ENCODE measurements around the gene SOX5. TPM values are rescaled to one million over a fixed set of nuclear protein-coding genes. Genes with fewer than 3 reads are reported as not detected.

The SOX5 gene
- total and polyA plus RNA-seq, 7 donors = 0.23 to 16.3 (median 9.4) TPM

- intact Hi-C loops (cut with DNase I) = no loop called here
- Histone ChIP-seq H3K4me3 (no peak overlapping the region), H3K27me3 (no peaks in the 10 kb centered on the region), H3K9me3 (peaks cover 0 to 8% (median 0%) of the 10 kb centered on the region in 4 donors), H3K36me3 (no peaks in the 10 kb centered on the region), H3K27ac (no peak overlapping the region), H3K4me1 (peaks cover 0 to 10% (median 0%) of the 10 kb centered on the region in 4 donors)
- no peak for DNase-seq
- TF ChIP-seq POLR2A (IDR thresholded peaks at IDR 0.05) (no peak), CTCF (IDR thresholded peaks at IDR 0.05) (no peak), EP300 (IDR thresholded peaks at IDR 0.05) (no peak), POLR2AphosphoS5 (IDR thresholded peaks at IDR 0.05) (no peak)
These were observed 92.3 kb downstream of the SOX5 start for GRCh38 chr12:23857178-23857577.

- DNase-seq = no peak
- Histone ChIP-seq H3K27ac (no peak overlapping the region), H3K9me3 (peaks cover 0 to 8% (median 0%) of the 10 kb centered on the region in 4 donors), H3K27me3 (no peaks in the 10 kb centered on the region), H3K4me1 (peaks cover 0 to 10% (median 0%) of the 10 kb centered on the region in 4 donors), H3K36me3 (no peaks in the 10 kb centered on the region), H3K4me3 (no peak overlapping the region)
- TF ChIP-seq CTCF (IDR thresholded peaks at IDR 0.05) (no peak), POLR2A (IDR thresholded peaks at IDR 0.05) (no peak), EP300 (IDR thresholded peaks at IDR 0.05) (no peak), POLR2AphosphoS5 (IDR thresholded peaks at IDR 0.05) (no peak)
- intact Hi-C loops (cut with DNase I) = no loop called here
- 67 to 71% methylated on average over 4 of the region's 4 CpGs for WGBS, 2 donors
These were observed 93.7 kb downstream of the SOX5 start for GRCh38 chr12:23855813-23856212.

- no peak for DNase-seq
These were observed 94.9 kb downstream of the SOX5 start for GRCh38 chr12:23854598-23854997.

GRCh38 chr12:23853640-23854039 is 95.8 kb downstream of the SOX5 start:
- Histone ChIP-seq H3K36me3 (no peaks in the 10 kb centered on the region), H3K27ac (no peak overlapping the region), H3K9me3 (no peaks in the 10 kb centered on the region), H3K4me3 (no peak overlapping the region), H3K27me3 (no peaks in the 10 kb centered on the region), H3K4me1 (peaks cover 0 to 10% (median 0%) of the 10 kb centered on the region in 4 donors)
- intact Hi-C loops (cut with DNase I) = no loop called here
- TF ChIP-seq EP300 (IDR thresholded peaks at IDR 0.05) = no peak
- TF ChIP-seq POLR2AphosphoS5 (IDR thresholded peaks at IDR 0.05) = no peak
- TF ChIP-seq POLR2A (IDR thresholded peaks at IDR 0.05) = no peak
- TF ChIP-seq CTCF (IDR thresholded peaks at IDR 0.05) = no peak
- 68% methylated on average over 3 of the region's 3 CpGs for WGBS, 2 donors
- DNase-seq = no peak

More at GRCh38 chr12:23854598-23854997, 94.9 kb downstream of the SOX5 start:
- TF ChIP-seq EP300 (IDR thresholded peaks at IDR 0.05) = no peak
- no peak for TF ChIP-seq CTCF (IDR thresholded peaks at IDR 0.05)
- Histone ChIP-seq H3K9me3 (peaks cover 0 to 6% (median 0%) of the 10 kb centered on the region in 4 donors), H3K27ac (no peak overlapping the region), H3K27me3 (no peaks in the 10 kb centered on the region), H3K4me3 (no peak overlapping the region), H3K4me1 (peaks cover 0 to 10% (median 0%) of the 10 kb centered on the region in 4 donors), H3K36me3 (no peaks in the 10 kb centered on the region)
- intact Hi-C loops (cut with DNase I) = no loop called here

GRCh38 chr12:23851602-23852001 is 97.9 kb downstream of the SOX5 start:
- Histone ChIP-seq H3K4me3 (no peak overlapping the region), H3K9me3 (no peaks in the 10 kb centered on the region), H3K27ac (no peak overlapping the region), H3K36me3 (no peaks in the 10 kb centered on the region), H3K27me3 (no peaks in the 10 kb centered on the region), H3K4me1 (peaks cover 0 to 10% (median 0%) of the 10 kb centered on the region in 4 donors)
- DNase-seq = no peak
- no peak for TF ChIP-seq POLR2AphosphoS5 (IDR thresholded peaks at IDR 0.05)
- TF ChIP-seq POLR2A (IDR thresholded peaks at IDR 0.05) = no peak
- TF ChIP-seq EP300 (IDR thresholded peaks at IDR 0.05) = no peak
- no peak for TF ChIP-seq CTCF (IDR thresholded peaks at IDR 0.05)
- intact Hi-C loops (cut with DNase I) = no loop called here
- WGBS, 2 donors = 94 to 95% methylated on average over 2 of the region's 2 CpGs

Measured in sigmoid colon (tissue), 7 donors.